NCI-H187 treated with DMSO at 0.1 percent for 48 hours (cell line): ENCODE results near the gene FOXL3.

Experiments used
- DNase-seq: peaks from one replicate; lab custom pipeline; 2025; lab: John Stamatoyannopoulos, UW

The FOXL3 gene

GRCh38 chr7:266851-267840 is 22.8 kb upstream of the FOXL3 start:
- no peak for DNase-seq

- no peak for DNase-seq
Measured at GRCh38 chr7:268991-269390, 21.0 kb upstream of the FOXL3 start.

GRCh38 chr7:269721-270120 is 20.2 kb upstream of the FOXL3 start:
- no peak for DNase-seq

GRCh38 chr7:270351-270983 is 19.5 kb upstream of the FOXL3 start:
- DNase-seq = no peak

- DNase-seq = no peak
Measured at GRCh38 chr7:271266-272107, 18.5 kb upstream of the FOXL3 start.

- DNase-seq = no peak
Measured at GRCh38 chr7:272108-272615, 17.8 kb upstream of the FOXL3 start.

- no peak for DNase-seq
Measured at GRCh38 chr7:272631-273030, 17.3 kb upstream of the FOXL3 start.

GRCh38 chr7:273327-273726 is 16.6 kb upstream of the FOXL3 start:
- no peak for DNase-seq

GRCh38 chr7:274266-274665 is 15.7 kb upstream of the FOXL3 start:
- no peak for DNase-seq

GRCh38 chr7:276230-276835 is 13.6 kb upstream of the FOXL3 start:
- no peak for DNase-seq

GRCh38 chr7:277228-277627 is 12.7 kb upstream of the FOXL3 start:
- no peak for DNase-seq

- DNase-seq = no peak
Measured at GRCh38 chr7:278081-278480, 11.9 kb upstream of the FOXL3 start.

GRCh38 chr7:279821-280220 is 10.1 kb upstream of the FOXL3 start:
- DNase-seq = no peak

GRCh38 chr7:280461-280860 is 9.5 kb upstream of the FOXL3 start:
- DNase-seq = no peak

- no peak for DNase-seq
Measured at GRCh38 chr7:281637-282036, 8.3 kb upstream of the FOXL3 start.

GRCh38 chr7:282621-283020 is 7.3 kb upstream of the FOXL3 start:
- DNase-seq = no peak

GRCh38 chr7:284762-285722 is 4.9 kb upstream of the FOXL3 start:
- DNase-seq = no peak

- no peak for DNase-seq
Measured at GRCh38 chr7:285731-286130, 4.2 kb upstream of the FOXL3 start.

- no peak for DNase-seq
Measured at GRCh38 chr7:286266-286665, 3.7 kb upstream of the FOXL3 start.

GRCh38 chr7:288671-289101 is 1.3 kb upstream of the FOXL3 start:
- DNase-seq = no peak
